Prostate gland (tissue), 2 donors: Measurements from ENCODE around the gene TJP1. TPM values are rescaled to one million over a fixed set of nuclear protein-coding genes. Genes with fewer than 3 reads are reported as not detected.

Source experiments
- DNase-seq: peaks from one replicate; pipeline ENCODE4 v3.0.0-alpha.2; 2019; ENCODE audit warnings: low spot score
- H3K27ac ChIP-seq, 2 donors: fragments of 200-600 bp; sonication (generic); 2 replicates each; pipeline ENCODE4 v1.5.1; 2017 to 2019
- H3K27me3 ChIP-seq: fragments of 200-600 bp; sonication (generic); replicated peaks from 2 replicates; pipeline ENCODE4 v1.5.1; 2019; ENCODE audit not compliant: insufficient read depth
- H3K36me3 ChIP-seq, 2 donors: fragments of 200-600 bp; sonication (generic); 1 replicate in 1 of 2; 2 replicates in 1 of 2; pipeline versions ENCODE4 v1.5.1 to v1.8.1; 2017 to 2019
- H3K4me1 ChIP-seq: fragments of 200-600 bp; sonication (generic); replicated peaks from 2 replicates; pipeline ENCODE4 v1.5.1; 2019
- H3K4me3 ChIP-seq, 2 donors: fragments of 200-600 bp; sonication (generic); 2 replicates each; pipeline ENCODE4 v1.5.1; 2017 to 2019
- H3K9me3 ChIP-seq: fragments of 200-600 bp; sonication (generic); 2 replicates; pipeline ENCODE4 v1.5.1; 2017
- POLR2A ChIP-seq: fragments of 450-650 bp; IDR thresholded peaks from one replicate; pipeline ENCODE4 v1.6.1; 2016; ENCODE audit warnings: antibody characterized with exemption, mild to moderate bottlenecking
- POLR2AphosphoS5 ChIP-seq: sonication (generic); formaldehyde crosslinking; IDR thresholded peaks from one replicate; pipeline ENCODE4 v1.6.1; 2017; ENCODE audit warnings: antibody characterized with exemption
- WGBS: methylation state at CpG from one replicate; pipeline ENCODE4 v1.1.5; 2018; 5-methylcytosine and 5-hydroxymethylcytosine counted together
- intact Hi-C: fragments of 100-400 bp; cut with DNase I; formaldehyde crosslinking; loops from one replicate; pipeline ENCODE4 v1.14.2; 2022
- small RNA-seq, 2 donors: library from RNA; depleted of rRNA; stranded (forward); fragments of <200 nt; gene quantifications; one replicate each; pipeline ENCODE3, GENCODE V24; 2016
- total RNA-seq, 2 donors: library from RNA; depleted of rRNA; stranded (reverse); fragments of >200 nt; gene quantifications; one replicate each; pipeline ENCODE4 v1.1.0, GENCODE V29; 2016
- TF ChIP-seq, protein P1 (sequence below), 4 experiments: fragments of 200-600 bp in 2 of 4; fragments of 450-650 bp in 2 of 4; sonication (generic) in 2 of 4; IDR thresholded peaks; 1 replicate in 3 of 4; 2 replicates in 1 of 4; pipeline ENCODE4 v1.5.1; 2016 to 2019; ENCODE audit warnings: antibody characterized with exemption in 4 of 4, mild to moderate bottlenecking in 2 of 4, moderate library complexity in 2 of 4

The TJP1 gene
- total RNA-seq, 2 donors from 2014 or later: 88.4 to 216 TPM

GRCh38 chr15:29652595-29652994 lies 169.7 kb downstream of the TJP1 start:
- no peak for TF ChIP-seq POLR2AphosphoS5
- no peak for TF ChIP-seq POLR2A
- TF ChIP-seq, protein P1, sequence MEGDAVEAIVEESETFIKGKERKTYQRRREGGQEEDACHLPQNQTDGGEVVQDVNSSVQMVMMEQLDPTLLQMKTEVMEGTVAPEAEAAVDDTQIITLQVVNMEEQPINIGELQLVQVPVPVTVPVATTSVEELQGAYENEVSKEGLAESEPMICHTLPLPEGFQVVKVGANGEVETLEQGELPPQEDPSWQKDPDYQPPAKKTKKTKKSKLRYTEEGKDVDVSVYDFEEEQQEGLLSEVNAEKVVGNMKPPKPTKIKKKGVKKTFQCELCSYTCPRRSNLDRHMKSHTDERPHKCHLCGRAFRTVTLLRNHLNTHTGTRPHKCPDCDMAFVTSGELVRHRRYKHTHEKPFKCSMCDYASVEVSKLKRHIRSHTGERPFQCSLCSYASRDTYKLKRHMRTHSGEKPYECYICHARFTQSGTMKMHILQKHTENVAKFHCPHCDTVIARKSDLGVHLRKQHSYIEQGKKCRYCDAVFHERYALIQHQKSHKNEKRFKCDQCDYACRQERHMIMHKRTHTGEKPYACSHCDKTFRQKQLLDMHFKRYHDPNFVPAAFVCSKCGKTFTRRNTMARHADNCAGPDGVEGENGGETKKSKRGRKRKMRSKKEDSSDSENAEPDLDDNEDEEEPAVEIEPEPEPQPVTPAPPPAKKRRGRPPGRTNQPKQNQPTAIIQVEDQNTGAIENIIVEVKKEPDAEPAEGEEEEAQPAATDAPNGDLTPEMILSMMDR (IDR thresholded peaks at IDR 0.05): no peak
- H3K27ac ChIP-seq: no peak overlapping the region
- H3K4me1 ChIP-seq: no peaks in the 10 kb centered on the region
- H3K9me3 ChIP-seq: no peaks in the 10 kb centered on the region
- no peak for DNase-seq
- no peak overlapping the region for H3K4me3 ChIP-seq
- intact Hi-C loops: no loop called here
- H3K36me3 ChIP-seq: no peaks in the 10 kb centered on the region
- no peaks in the 10 kb centered on the region for H3K27me3 ChIP-seq
- 73% methylated on average over 7 of the region's 7 CpGs for WGBS

DNA sequence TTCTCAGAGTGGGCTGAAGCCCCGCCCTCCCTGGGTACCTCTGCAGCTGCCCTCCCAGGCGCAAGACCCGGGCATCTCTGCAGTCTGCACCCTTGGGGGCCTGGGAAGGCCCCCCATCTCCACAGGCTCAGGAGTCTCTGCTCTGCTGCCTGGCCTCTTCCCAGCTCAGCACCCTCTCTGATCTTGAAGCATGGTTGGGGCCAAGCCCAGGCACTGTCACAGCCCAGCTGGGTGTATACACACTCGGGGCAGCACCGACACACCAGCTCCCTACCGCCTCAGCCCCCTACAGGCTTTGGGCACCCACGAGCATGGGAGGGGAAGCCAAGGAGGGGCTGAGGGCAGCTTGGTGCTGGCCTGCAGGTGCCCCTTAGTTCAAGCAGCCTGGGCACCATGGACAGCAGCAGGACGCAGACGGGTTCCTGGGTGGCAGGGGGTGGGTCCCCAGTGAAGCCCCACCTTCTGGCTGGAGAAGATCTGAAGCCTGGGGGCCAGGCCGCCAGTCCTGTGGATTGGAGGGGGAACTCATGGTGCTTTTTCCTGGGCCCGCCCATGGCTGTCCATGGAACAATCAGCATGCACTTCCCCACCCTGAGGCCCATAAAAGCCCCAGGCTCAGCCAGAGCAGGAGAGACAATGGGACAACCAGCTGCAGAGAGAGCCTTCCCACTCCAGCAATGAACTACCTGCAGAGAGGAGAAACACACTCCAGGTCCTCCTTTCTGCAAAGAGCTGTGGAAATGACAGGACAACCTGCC lies 170.6 kb downstream of the TJP1 start:
- Histone ChIP-seq H3K9me3 (no peaks in the 10 kb centered on the region), H3K4me3 (no peak overlapping the region), H3K36me3 (no peaks in the 10 kb centered on the region), H3K27ac (no peak overlapping the region), H3K4me1 (no peaks in the 10 kb centered on the region), H3K27me3 (no peaks in the 10 kb centered on the region)
- TF ChIP-seq POLR2A (no peak), POLR2AphosphoS5 (no peak)
- TF ChIP-seq, protein P1 (IDR thresholded peaks at IDR 0.05): no peak
- no peak for DNase-seq
- WGBS: 96% methylated on average over 11 of the region's 11 CpGs
- intact Hi-C loops: no loop called here

Small RNA genes lying within 50 kb of the gene (small RNA-seq; reads per million reads assigned to genes)
- gene HMGN2P5: 0 reads per million in 2 donors
